HFFc6 (cell line): Measurements from ENCODE around the gene AGPAT4. TPM values are rescaled to one million over a fixed set of nuclear protein-coding genes. Genes with fewer than 3 reads are reported as not detected.

Experiments used
- DNase-seq: peaks from one replicate; pipeline ENCODE4 v3.0.0-alpha.2; 2018
- H3K27ac Mint-ChIP-seq: 2 replicates; pipeline ENCODE4 v1.8.0; 2020; ENCODE audit warnings: mild to moderate bottlenecking, mixed read lengths
- H3K27me3 Mint-ChIP-seq: 2 replicates; pipeline ENCODE4 v1.8.0; 2021; ENCODE audit warnings: mild to moderate bottlenecking, moderate library complexity, mixed read lengths; ENCODE audit not compliant: insufficient read depth
- H3K36me3 Mint-ChIP-seq: 2 replicates; pipeline ENCODE4 v1.8.0; 2021; ENCODE audit warnings: low read depth, mixed read lengths
- H3K4me1 Mint-ChIP-seq: 2 replicates; pipeline ENCODE4 v1.8.0; 2020; ENCODE audit warnings: low read depth, mixed read lengths
- H3K4me3 Mint-ChIP-seq: 2 replicates; pipeline ENCODE4 v1.8.0; 2020; ENCODE audit warnings: mild to moderate bottlenecking, moderate library complexity, mixed read lengths
- H3K9me3 Mint-ChIP-seq: 2 replicates; pipeline ENCODE4 v1.8.0; 2020; ENCODE audit warnings: mild to moderate bottlenecking, mixed read lengths
- total RNA-seq, 6 experiments: library from RNA; stranded (reverse); fragmentation: NEBNext Ultra II Directional; extraction: Animal tissue kit (Norgen Biotek cat#: 25700); gene quantifications; 2 replicates in 1 of 6; 3 replicates in 5 of 6; pipeline ENCODE4 v1.2.3, GENCODE V29; 2021
- TF ChIP-seq, protein P1 (sequence below): fragments of 200-600 bp; sonication (generic); IDR thresholded peaks from 2 replicates; pipeline ENCODE4 v1.5.0; 2021; ENCODE audit warnings: antibody characterized with exemption, mild to moderate bottlenecking

The AGPAT4 gene
- total RNA-seq, 6 experiments from 2014 or later = 2.3 to 4.0 (median 2.7) TPM

- Mint-ChIP-seq H3K27me3 (no peaks in the 10 kb centered on the region; the same call in none of the 2 replicates), H3K4me3 (no peak overlapping the region), H3K9me3 (no peaks in the 10 kb centered on the region), H3K27ac (no peak overlapping the region), H3K36me3 (peaks cover 18% of the 10 kb centered on the region), H3K4me1 (peaks cover 8% of the 10 kb centered on the region)
- TF ChIP-seq, protein P1, sequence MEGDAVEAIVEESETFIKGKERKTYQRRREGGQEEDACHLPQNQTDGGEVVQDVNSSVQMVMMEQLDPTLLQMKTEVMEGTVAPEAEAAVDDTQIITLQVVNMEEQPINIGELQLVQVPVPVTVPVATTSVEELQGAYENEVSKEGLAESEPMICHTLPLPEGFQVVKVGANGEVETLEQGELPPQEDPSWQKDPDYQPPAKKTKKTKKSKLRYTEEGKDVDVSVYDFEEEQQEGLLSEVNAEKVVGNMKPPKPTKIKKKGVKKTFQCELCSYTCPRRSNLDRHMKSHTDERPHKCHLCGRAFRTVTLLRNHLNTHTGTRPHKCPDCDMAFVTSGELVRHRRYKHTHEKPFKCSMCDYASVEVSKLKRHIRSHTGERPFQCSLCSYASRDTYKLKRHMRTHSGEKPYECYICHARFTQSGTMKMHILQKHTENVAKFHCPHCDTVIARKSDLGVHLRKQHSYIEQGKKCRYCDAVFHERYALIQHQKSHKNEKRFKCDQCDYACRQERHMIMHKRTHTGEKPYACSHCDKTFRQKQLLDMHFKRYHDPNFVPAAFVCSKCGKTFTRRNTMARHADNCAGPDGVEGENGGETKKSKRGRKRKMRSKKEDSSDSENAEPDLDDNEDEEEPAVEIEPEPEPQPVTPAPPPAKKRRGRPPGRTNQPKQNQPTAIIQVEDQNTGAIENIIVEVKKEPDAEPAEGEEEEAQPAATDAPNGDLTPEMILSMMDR = no peak
- DNase-seq = no peak
These were observed 133.3 kb downstream of the AGPAT4 start for GRCh38 chr6:161140554-161140875.

DNA sequence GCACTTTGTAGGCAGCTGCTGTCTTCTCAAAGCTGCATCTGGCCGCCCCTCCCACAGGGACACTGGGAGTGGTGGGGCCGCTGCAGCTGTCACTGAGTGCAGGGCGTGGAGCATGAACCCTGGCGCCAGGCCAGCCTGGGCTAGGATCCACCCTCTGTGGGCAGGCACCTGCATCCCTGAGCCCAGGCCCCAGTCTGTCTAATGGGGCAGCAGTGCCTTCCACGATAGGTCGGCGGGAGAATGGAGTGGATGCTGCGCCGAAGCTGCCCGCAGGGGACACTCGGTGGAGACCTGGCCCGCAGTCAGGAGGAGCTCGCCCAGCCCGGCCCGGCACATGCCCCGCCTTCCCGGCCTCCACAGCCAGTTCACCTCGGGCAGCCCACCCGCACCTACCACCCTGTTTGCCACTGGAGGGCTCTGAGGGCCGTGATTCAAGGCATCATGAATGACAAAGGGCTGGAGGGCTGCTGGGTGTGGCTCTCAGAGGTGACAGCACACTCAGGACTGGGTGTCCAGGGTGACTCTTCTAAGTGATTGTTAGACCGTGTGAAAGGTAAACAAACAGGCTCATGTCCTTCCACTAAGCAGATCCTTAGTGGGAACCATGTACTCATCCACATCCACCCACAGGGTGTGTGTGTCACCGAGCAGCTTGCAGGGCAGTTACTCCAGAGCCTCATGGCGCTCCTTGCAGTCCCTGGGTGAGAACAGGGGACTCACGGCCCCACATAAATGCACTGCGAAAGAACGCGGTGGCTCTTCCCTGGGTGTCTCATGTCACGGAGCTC is 133.9 kb downstream of the AGPAT4 start:
- TF ChIP-seq, protein P1 = no peak
- Mint-ChIP-seq H3K36me3 (peaks cover 22% of the 10 kb centered on the region), H3K27ac (no peak overlapping the region), H3K9me3 (no peaks in the 10 kb centered on the region), H3K27me3 (no peaks in the 10 kb centered on the region; the same call in none of the 2 replicates), H3K4me1 (peaks cover 8% of the 10 kb centered on the region), H3K4me3 (no peak overlapping the region)
- no peak for DNase-seq

- Mint-ChIP-seq H3K36me3 (peaks cover 23% of the 10 kb centered on the region), H3K4me1 (peaks cover 8% of the 10 kb centered on the region), H3K27me3 (no peaks in the 10 kb centered on the region; the same call in none of the 2 replicates), H3K4me3 (no peak overlapping the region), H3K9me3 (no peaks in the 10 kb centered on the region), H3K27ac (no peak overlapping the region)
- DNase-seq = no peak
- TF ChIP-seq, protein P1 = no peak
These were observed 134.5 kb downstream of the AGPAT4 start for GRCh38 chr6:161139304-161139765.

DNA sequence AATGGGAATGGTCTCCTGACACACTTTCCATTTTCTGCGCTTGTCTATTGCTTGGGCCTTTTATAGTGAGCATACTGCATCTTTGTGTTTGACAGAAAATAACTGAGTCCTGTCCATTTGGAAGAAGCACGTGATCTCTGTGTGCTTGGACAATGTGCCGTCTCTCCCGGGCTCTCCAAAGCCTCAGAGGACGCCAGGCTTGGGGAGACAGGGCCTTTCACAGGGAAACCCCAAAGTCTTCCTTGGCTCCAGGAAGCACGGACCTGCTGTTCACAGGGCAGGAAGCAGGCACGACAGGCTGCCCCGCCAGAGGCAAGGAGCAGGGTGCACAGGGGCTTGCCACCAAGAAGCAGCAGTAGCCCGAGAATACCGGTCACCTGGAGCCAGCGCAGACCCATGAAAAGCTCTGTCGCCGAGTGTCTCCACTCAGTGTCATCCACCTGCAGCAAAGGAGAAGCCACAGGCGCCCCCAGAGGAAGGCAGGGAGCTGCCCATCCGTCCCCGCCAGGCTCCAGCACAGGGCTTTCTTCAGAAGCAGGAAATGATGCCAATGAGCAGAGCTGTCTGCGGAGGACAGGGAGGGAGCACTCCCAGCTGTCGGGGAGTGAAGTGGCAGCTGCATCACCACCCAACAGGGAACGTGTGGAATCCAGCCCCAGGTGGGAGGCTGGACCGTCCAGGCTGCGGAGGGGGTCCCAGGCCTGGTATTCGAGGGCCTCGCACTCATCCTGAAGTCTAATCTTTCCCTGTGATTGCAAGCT is 135.1 kb downstream of the AGPAT4 start:
- Mint-ChIP-seq H3K4me3 (no peak overlapping the region), H3K36me3 (peaks cover 18% of the 10 kb centered on the region), H3K9me3 (no peaks in the 10 kb centered on the region), H3K4me1 (peaks cover 8% of the 10 kb centered on the region), H3K27me3 (no peaks in the 10 kb centered on the region; the same call in none of the 2 replicates), H3K27ac (no peak overlapping the region)
- no peak for DNase-seq
- TF ChIP-seq, protein P1 = no peak

DNA sequence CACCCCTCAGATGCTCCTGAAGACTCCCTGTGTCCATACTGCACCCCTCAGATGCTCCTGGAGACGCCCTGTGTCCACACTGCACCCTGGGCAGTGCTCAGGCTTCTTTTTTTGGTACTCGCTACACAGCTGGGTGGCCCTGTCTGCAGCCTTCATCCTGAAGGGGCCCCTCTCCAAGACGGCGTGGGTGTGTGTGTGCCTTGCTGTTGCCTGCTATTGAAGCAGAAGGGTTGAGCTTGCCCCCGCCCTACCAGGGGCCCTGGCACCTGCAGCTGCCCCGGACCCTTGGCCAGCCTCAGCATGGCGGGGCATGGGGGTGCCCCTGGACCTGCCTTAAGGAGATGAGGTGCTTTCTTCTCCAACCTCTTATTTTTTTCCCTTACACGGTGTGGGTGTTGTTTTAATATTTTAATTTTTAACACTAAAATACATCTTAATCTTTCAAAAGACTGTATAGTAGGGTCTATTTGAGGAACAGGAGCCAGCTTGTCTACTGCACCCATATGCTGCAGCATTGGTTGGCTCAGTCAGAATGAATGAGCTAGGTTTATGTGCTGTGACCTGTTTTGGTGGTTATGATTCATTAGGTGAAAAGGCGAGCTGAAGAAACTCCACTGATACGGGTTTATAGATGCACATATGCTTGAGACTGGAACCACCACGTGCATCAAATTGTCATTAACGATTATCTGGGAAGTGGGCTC is 135.9 kb downstream of the AGPAT4 start:
- Mint-ChIP-seq H3K27me3 (no peaks in the 10 kb centered on the region; the same call in none of the 2 replicates), H3K9me3 (no peaks in the 10 kb centered on the region), H3K4me3 (no peak overlapping the region), H3K4me1 (peaks cover 8% of the 10 kb centered on the region), H3K27ac (no peak overlapping the region), H3K36me3 (peaks cover 13% of the 10 kb centered on the region)
- TF ChIP-seq, protein P1 = no peak
- DNase-seq = peak; percentile 40
